LNCaP clone FGC (cell line): Measurements from ENCODE around the gene FCHO1.
"Not testable (repeated sequence)": the region's sequence is repeated elsewhere in the genome, so short reads cannot be mapped to it uniquely, and the experiment has no call there.

Source experiments
- DNase-seq: peaks from one replicate; pipeline ENCODE4 v3.0.0-alpha.2; 2011; ENCODE audit warnings: low read depth
- H3K4me3 ChIP-seq: 2 replicates; pipeline ENCODE4 v1.5.1; 2011; ENCODE audit warnings: mild to moderate bottlenecking, low read depth, low read length, control low read depth
- TF ChIP-seq, protein P1 (sequence below): IDR thresholded peaks from 2 replicates; pipeline ENCODE4 v1.5.1; 2012; ENCODE audit warnings: mild to moderate bottlenecking; ENCODE audit not compliant: control insufficient read depth, insufficient read depth; ENCODE audit errors: extremely low read depth

FCHO1 gene

GRCh38 chr19:17772172-17772571, 20.9 kb downstream of the FCHO1 start:
- DNase-seq, result no peak
- no peak overlapping the region for H3K4me3 ChIP-seq
- TF ChIP-seq, protein P1, sequence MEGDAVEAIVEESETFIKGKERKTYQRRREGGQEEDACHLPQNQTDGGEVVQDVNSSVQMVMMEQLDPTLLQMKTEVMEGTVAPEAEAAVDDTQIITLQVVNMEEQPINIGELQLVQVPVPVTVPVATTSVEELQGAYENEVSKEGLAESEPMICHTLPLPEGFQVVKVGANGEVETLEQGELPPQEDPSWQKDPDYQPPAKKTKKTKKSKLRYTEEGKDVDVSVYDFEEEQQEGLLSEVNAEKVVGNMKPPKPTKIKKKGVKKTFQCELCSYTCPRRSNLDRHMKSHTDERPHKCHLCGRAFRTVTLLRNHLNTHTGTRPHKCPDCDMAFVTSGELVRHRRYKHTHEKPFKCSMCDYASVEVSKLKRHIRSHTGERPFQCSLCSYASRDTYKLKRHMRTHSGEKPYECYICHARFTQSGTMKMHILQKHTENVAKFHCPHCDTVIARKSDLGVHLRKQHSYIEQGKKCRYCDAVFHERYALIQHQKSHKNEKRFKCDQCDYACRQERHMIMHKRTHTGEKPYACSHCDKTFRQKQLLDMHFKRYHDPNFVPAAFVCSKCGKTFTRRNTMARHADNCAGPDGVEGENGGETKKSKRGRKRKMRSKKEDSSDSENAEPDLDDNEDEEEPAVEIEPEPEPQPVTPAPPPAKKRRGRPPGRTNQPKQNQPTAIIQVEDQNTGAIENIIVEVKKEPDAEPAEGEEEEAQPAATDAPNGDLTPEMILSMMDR, result no peak

DNA sequence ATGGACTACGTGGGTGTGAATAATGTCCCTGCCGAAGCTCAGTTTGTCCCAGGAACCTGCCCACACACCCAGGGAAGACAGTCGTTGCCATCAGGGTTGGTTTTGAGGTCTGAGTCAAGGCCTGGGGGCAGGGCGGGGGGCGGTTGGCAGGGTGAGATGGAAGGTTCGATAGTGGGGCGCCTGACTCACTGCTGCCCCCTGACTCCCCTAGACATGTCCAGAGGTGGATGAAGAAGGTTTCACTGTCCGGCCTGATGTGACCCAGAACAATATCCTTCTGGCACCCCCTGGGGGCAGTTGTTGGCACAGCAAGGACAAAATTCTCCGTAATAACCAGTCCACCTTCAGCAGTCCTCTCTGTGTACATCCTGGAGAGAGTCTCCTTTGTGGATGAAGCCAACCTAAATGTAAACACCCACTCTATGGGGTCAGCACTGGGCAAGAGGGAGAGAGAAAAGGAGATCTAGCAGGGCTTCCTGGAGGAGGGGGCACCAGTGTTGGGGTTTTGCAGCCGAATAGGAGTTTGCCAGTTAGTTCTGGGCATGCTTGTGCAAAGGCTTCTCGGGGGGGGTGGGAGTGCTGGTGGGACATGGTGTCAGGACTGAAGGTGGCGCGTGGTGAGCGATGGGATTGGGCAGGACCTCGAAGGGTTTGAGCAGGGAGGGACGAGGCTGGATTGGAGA, 24.1 kb downstream of the FCHO1 start:
- no peak overlapping the region for H3K4me3 ChIP-seq
- TF ChIP-seq, protein P1, result peak; percentile 76
- no peak for DNase-seq

- no peak for DNase-seq
- H3K4me3 ChIP-seq, result no peak overlapping the region
Observed at GRCh38 chr19:17775991-17776803, 24.9 kb downstream of the FCHO1 start.

DNA sequence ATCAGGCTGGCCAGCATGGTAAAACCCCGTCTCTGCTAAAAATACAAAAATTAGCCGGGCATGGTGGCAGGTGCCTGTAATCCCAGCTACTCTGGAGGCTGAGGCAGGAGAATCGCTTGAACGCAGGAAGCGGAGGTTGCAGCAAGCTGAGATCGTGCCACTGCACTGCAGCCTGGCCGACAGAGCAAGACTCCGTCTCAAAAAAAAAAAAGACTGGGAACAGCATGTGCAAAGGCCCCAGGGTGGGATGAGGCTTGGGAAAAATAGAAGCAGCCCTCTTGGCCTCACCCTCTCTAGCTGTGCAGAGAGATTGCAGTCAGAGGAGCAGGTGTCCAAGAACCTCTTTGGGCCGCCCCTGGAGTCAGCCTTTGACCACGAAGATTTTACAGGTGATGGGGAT, 26.6 kb downstream of the FCHO1 start:
- not testable (repeated sequence) for H3K4me3 ChIP-seq, DNase-seq

More at GRCh38 chr19:17775991-17776803, 24.9 kb downstream of the FCHO1 start:
- TF ChIP-seq, protein P1, result no peak

- no peak for DNase-seq
- no peak overlapping the region for H3K4me3 ChIP-seq
- TF ChIP-seq, protein P1, result no peak
Observed at GRCh38 chr19:17778251-17778967, 27.1 kb downstream of the FCHO1 start.

DNA sequence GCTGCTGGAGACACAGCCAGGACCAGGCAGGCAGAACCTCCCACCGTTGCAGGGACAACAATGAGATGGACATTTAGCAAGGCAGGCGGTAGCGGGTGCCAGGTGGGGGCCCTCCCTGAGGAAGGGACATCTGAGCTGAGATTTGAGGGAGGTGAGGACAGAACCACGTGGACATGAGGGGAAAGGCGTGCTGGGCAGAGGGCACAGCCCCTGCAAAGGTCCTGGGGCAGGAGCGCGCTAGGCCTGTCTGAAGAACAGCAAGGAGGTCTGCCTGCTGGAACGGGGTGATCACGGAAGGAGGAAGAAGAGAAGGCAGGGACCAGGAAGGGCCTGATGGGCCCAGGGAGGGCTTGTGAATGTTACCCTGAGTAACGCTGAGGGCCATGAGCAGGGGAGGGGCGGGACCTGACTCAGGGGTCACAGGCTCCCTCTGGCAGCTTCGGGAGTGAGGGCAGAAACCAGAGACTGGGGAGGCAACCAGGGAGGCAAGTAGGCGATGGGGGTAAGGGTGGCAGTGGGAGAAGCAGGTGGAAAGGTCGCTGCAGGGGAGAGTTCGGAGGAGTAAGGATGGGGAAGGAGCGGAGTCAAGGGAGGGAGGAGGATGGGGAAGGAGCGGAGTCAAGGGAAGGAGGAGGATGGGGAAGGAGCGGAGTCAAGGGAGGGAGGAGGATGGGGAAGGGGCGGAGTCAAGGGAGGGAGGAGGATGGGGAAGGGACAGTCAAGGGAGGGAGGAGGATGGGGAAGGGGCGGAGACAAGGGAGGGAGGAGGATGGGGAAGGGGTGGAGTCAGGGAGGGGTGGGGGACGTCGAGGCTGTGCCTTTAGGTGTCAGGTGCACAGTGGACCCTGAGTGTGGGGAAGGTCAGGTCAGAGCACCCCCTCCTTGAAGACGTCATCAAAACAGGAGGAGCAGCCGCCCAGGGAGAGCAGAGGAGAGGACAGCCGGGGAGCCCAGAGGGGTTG, 28.0 kb downstream of the FCHO1 start:
- DNase-seq, result no peak
- no peak overlapping the region for H3K4me3 ChIP-seq
- TF ChIP-seq, protein P1, result no peak
